Activated gamma-delta T cell treated with Interleukin-2 at 50 U/mL for 16 hours (primary cell): ENCODE results near the gene UBE3C.

Experiments
- DNase-seq: peaks from one replicate; pipeline ENCODE4 v3.0.0-alpha.2; 2020

UBE3C gene

DNA sequence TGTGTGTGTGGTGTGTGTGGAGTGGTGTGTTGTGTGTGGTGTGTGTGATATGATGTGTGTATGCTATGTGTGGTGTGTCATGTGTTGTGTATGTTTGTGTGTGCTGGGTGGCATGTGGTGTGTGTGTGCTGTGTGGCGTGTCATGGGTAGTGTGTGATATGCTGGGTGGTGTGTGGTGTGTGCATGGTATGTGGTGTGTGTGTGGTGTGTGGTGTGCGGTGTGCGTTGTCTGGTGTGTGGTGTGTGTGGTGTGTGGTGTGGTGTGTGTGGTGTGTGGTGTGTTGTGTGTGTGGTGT is 160.5 kb downstream of the UBE3C start:
- DNase-seq, result no peak

DNA sequence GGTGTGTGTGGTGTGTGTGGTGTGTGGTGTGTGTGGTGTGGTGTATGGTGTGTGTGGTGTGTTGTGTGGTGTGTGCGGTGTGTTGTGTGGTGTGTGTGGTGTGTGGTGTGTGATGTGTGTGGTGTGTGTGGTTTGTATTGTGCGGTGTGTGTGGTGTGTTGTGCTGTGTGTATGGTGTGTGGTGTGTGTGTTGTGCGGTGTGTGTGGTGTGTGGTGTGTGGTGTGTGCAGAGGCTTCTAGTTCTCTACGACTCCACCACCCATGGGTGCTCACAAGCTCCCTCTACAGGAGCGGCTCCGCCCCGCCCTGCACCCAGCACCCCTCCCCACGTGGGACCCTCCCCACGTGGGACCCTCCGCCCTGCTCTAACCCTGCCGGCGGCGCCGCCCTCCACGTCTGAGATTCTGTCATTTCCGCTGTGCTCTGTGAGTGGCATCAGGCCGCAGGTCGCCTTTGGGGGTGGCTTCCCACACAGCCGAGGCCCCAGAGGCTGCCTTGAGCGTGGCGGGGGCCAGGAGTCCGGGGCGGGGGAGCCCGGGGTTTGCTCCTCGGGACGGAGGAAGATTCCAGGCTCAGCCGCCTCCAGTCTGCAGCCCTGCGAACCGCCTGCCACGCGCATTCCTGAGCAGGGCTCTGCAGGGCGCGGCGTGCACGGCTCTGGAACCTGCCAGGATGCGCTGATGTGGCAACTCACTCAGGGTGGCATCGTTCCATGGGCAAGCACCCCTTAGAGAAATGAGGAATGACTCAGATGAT is 161.1 kb downstream of the UBE3C start:
- no peak for DNase-seq

DNA sequence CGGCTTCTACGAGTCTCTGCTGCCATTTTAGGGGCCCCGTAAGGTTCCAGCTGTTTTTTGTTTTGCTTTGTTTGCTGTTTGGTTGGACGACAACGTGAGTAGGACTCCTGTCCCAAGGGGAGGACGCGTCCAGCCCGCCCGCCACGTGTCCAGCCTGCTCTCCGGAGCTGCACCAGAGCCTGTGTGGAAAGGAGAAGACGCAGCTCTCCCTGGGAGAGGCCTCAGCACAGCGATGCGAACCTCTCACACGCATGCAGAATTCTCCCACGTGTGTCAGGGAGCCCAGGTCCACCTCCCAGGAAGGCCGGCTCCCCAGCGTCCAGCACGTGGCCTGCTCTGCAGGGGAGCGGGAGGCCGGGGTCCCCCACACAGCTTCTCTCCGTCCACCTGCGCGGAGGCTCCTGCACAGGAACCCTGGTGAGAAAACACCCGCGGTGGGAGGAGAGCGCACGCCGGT is 161.7 kb downstream of the UBE3C start:
- no peak for DNase-seq

DNA sequence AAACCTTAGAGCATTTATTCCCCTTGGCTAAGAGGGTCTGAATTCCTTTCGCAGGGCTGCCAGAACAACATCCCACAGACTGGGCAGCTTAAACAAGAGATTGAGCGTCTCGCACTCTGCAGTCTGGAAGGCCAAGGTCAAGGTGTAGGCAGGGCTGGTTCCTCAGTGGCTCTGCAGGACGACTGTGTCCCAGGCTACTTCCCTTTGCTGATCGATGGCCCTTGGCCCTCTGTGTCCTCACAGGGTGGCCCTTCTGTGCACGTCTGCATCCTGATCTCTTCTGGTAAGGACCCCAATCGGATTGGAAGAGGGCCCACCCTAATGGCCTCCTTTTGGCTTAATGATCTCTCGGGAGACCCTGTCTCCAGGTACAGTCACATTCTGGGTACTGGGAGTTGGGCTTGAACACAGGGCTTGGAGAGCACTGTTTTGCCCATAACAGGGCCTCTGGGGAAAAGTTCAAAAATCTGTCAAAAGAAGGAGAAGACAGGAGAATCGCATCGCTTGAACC is 162.9 kb downstream of the UBE3C start:
- no peak for DNase-seq

DNA sequence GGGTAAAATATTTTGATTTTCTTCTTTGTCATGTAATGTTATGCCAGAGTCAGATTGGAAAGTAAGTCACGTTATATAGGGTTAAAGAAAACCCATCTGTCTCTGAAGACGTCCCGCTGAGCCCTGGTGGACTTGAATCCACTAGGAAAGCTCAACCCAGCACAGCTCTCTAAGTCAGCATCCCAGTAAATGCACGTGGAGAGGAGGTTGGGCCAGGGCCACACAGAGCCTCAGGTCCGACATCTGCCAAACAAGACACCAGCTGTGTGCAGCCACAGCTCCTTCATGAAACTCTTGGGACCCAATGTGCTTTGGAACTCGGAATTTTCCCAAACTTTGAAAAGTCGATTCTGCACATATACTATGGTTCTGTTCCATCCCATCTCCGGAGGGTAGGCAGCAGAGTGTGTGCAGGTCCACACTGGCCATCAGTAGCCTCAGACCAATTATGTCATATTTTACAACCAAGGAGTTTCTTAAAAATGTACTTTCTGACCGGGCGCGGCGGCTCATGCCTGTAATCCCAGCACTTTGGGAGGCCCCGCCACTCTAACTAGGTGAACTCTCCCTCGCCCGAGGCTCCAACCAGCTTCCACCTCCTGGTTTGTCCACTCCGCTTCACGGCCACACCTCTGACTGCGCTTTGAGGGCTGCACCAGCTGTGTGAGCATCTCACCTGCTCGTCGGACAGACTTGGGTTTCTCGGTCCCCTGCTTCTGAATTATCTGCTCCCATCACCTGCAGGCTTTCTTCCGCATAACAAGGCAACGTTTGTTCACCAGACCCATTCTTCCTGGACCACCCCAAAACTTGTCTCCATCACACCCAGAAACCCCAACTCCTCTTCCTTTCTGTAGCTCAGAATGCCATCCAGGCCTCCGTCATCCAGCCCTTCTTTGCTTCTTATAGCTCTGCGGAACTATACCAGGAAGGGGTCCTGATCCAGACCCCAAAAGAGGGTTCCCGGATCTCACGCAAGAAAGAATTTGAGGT is 168.4 kb downstream of the UBE3C start:
- DNase-seq, result no peak

DNA sequence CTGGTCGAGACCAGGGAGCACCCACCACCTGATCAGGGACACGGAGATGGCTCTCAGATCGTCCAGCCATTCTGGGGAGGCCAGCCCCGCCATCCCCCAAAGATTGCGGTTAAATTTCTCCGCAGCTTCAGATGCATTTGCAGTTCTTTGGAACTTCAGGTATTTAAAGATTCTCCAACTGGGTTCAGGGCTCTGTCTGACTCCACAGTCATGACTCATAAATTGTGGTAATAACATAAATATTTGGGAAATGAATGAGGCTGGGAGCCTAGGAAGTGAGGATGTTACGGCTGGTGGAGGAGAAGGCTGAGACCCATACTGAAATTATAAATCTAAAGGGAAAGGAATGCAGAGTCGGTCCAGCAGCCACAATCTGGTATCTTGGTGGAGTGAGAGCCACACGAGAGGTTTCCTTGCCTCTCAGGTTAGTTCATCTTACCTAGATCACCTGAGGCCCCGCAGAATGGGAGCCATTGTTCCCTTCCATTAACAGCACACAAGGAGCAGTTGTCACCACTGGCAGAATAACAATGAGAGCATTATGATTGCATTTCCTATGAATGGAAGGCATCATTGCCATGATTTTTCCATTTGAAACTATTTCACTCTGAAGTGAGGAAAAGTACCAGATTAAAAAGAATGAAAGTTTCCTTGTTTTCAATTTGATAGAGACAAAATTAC is 171.4 kb downstream of the UBE3C start:
- no peak for DNase-seq

DNA sequence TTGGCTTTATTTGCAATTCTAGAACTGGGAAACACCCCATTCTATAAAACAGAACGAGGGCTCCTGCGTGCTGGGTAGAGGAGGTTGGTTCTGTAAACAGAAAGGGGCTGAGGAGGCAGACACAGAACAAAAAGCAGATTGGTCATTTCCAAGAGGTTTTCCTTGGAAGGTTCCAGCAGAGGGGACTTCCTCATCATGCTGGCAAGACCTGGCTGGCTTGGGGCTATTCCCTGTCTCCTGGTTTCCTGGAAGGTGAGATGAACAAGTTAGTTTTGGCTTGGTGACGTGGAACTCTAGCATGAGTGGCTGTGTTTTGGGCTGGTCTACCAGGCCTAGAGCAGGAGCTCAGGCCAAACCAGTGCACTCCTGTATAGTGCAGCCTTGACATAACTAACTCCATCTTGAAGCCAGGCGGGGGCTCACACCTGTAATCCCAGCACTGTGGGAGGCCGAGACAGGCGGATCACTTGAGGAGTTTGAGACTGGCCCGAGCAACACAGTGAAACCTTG is 172.0 kb downstream of the UBE3C start:
- DNase-seq, result no peak

DNA sequence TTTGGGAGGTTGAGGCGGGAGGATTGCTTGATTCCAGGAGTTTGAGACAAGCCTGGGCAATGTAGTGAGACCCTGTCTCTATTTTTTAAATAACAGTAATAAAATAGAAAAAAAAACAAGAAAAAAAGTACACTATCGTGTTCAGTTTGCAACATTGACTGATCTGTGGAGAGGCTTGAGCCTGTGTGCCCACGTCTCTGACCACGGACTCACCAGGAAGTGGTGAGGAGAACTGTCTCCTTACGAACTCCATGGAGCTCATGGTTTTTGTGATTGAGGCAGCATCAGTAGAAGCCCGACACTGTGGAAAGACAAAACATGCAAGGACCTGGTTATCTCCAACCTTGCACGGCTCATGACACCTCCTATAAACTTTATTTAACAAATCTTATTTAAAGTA is 174.2 kb downstream of the UBE3C start:
- DNase-seq, result no peak

DNA sequence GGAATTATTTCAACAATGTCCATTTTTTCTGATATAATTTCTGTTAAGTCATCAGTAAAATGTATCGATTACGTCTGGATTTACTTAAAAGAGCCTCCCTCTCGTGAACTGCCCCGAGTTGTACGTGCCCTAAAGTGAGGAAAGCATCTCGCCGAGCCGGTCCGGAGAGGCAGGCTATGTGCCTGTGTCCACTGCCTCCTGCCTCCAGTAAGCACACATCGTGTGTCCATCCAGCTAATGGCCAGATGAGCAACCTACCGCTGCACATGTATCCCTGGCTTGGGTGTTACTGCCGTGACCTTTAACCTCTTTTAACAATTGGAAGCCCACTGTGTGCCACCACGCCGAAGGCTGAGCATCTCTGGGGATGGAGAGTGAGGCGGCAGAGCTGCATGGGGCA is 174.9 kb downstream of the UBE3C start:
- DNase-seq, result no peak

DNA sequence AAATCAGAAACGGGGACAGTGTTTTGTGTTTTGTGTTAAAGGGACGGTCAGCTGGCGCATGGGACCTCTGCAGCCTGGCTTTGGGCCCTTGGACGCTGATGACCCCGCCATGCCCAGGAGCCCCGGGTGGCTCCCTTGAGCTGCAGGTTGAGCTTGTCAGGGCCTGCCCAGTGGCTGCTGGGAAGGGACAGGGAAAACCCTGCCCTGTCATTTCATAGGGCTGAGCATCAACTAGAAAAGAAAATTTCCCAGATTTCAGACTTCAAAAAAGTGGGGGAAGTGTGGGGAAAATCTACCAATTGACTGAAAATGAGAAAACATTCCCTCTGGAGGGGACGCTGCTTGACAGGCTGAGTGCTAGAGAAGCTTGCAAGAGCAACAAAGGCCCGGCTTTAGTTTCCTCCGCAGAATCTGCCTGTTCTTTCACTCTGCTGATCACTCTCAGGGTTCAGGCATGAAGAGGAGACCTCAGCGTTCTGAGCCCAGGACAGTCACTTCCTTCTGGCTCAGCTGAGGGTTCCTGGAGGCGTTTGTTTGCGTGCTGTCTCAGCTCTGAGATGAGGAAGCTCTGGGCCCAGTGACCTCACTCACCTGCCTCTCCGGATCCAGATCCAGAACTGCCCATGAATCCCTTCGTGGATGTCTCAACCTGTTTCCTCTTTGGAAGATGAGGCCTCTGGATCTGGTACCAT is 179.4 kb downstream of the UBE3C start:
- DNase-seq, result no peak
